A549 (cell line): Measurements from ENCODE around the gene SLC35B2. TPM values are rescaled to one million over a fixed set of nuclear protein-coding genes. Genes with fewer than 3 reads are reported as not detected.

Experiments
- ATAC-seq, 2 experiments: fragments of 200-7000 bp in 1 of 2; fragments of >200 bp in 1 of 2; cut with Nextera tagmentation in 1 of 2; cut with Tn5 transposase in 1 of 2; 3 replicates each; pipeline versions ENCODE4 v1.8.0 to v1.9.1; 2018 to 2020; ENCODE audit warnings: mild to moderate bottlenecking in 1 of 2, moderate library complexity in 1 of 2
- CTCF ChIA-PET: fragments of 300-600 bp; sonication (Branson Sonifier 250); formaldehyde crosslinking; extraction: SDS; loops from one replicate; lab custom pipeline; 2021; ENCODE audit warnings: antibody characterized with exemption, inconsistent platforms; lab: Yijun Ruan, JAX
- POLR2A ChIA-PET: fragments of 350-600 bp; formaldehyde crosslinking; extraction: SDS; loops from one replicate; lab custom pipeline; 2021; ENCODE audit warnings: antibody characterized with exemption, inconsistent platforms; lab: Yijun Ruan, JAX
- DNase-seq, 2 experiments: peaks; one replicate each; pipeline versions ENCODE4 v3.0.0 to v3.0.0-alpha.2; 2011 to 2016; ENCODE audit warnings: low read depth in 1 of 2, low spot score in 1 of 2
- FAIRE-seq: peaks from 2 replicates; lab custom pipeline; 2011; peaks lifted over from hg19 to GRCh38; lab: Jason Lieb, UNC
- H3K27ac ChIP-seq, 2 experiments: fragments of >200 bp; sonication (Bioruptor Twin); formaldehyde crosslinking; 3 replicates each; pipeline ENCODE4 v1.5.1; 2016 to 2017
- H3K4me1 ChIP-seq: fragments of >200 bp; sonication (Bioruptor Twin); formaldehyde crosslinking; 3 replicates; pipeline ENCODE4 v1.6.1; 2016
- H3K4me2 ChIP-seq: fragments of >200 bp; sonication (Bioruptor Twin); formaldehyde crosslinking; 3 replicates; pipeline ENCODE4 v1.6.1; 2016
- H3K4me3 ChIP-seq: fragments of >200 bp; sonication (Bioruptor Twin); formaldehyde crosslinking; 3 replicates; pipeline ENCODE4 v1.5.1; 2016
- H3K9me3 ChIP-seq: fragments of >200 bp; sonication (Bioruptor Twin); formaldehyde crosslinking; 3 replicates; pipeline ENCODE4 v1.6.1; 2016
- CBX2 ChIP-seq: fragments of 200-600 bp; sonication (generic); IDR thresholded peaks from 2 replicates; pipeline ENCODE4 v1.6.1; 2016; ENCODE audit warnings: low read depth, mild to moderate bottlenecking, borderline replicate concordance
- CHD4 ChIP-seq: fragments of 200-600 bp; sonication (generic); IDR thresholded peaks from 2 replicates; pipeline ENCODE4 v1.6.1; 2016; ENCODE audit warnings: antibody characterized with exemption, mild to moderate bottlenecking, borderline replicate concordance
- EHMT2 ChIP-seq: fragments of 200-600 bp; sonication (generic); IDR thresholded peaks from 2 replicates; pipeline ENCODE4 v1.6.1; 2016; ENCODE audit warnings: antibody characterized with exemption, low read depth, mild to moderate bottlenecking, moderate library complexity
- EP300 ChIP-seq, 2 experiments: fragments of >200 bp; sonication (Bioruptor Twin); formaldehyde crosslinking; IDR thresholded peaks; 2 replicates in 1 of 2; 3 replicates in 1 of 2; pipeline ENCODE4 v1.6.1; 2016 to 2017
- FOSL2 ChIP-seq, 2 experiments: fragments of 450-650 bp in 1 of 2; fragments of >200 bp in 1 of 2; sonication (Bioruptor Twin) in 1 of 2; formaldehyde crosslinking; IDR thresholded peaks; 2 replicates each; pipeline versions ENCODE4 v1.5.0 to v1.6.1; 2016 to 2020; ENCODE audit warnings: mild to moderate bottlenecking in 1 of 2, moderate library complexity in 1 of 2
- HEYL ChIP-seq: fragments of 250-450 bp; sonication (Bioruptor Pico); IDR thresholded peaks from 2 replicates; pipeline ENCODE4 v1.8.0; 2021; ENCODE audit warnings: mild to moderate bottlenecking, moderate library complexity
- HOXA7 ChIP-seq: fragments of 250-450 bp; sonication (Bioruptor Pico); IDR thresholded peaks from 2 replicates; pipeline ENCODE4 v1.5.0; 2020; ENCODE audit warnings: mild to moderate bottlenecking, moderate library complexity
- JUN ChIP-seq, 2 experiments: fragments of >200 bp; sonication (Bioruptor Twin); formaldehyde crosslinking; IDR thresholded peaks; 2 replicates in 1 of 2; 3 replicates in 1 of 2; pipeline ENCODE4 v1.6.1; 2016 to 2017
- MAZ ChIP-seq: fragments of 150-350 bp; IDR thresholded peaks from 2 replicates; pipeline ENCODE4 v1.6.1; 2014; ENCODE audit warnings: antibody characterized with exemption, low read depth, low read length, borderline replicate concordance
- NFE2L2 ChIP-seq: fragments of 150-350 bp; conservative IDR thresholded peaks from 2 replicates; pipeline ENCODE4 v1.6.1; 2014; ENCODE audit warnings: low read length
- NR3C1 ChIP-seq: fragments of >200 bp; sonication (Bioruptor Twin); formaldehyde crosslinking; IDR thresholded peaks from 3 replicates; pipeline ENCODE4 v1.6.1; 2017
- PHF8 ChIP-seq: fragments of 200-600 bp; sonication (generic); IDR thresholded peaks from 2 replicates; pipeline ENCODE4 v1.6.1; 2016; ENCODE audit warnings: low read depth, mild to moderate bottlenecking, antibody characterized with exemption, moderate library complexity, borderline replicate concordance
- RARB ChIP-seq: fragments of 250-450 bp; sonication (Bioruptor Pico); IDR thresholded peaks from 2 replicates; pipeline ENCODE4 v1.8.0; 2021; ENCODE audit warnings: mild to moderate bottlenecking, moderate library complexity
- RCOR1 ChIP-seq: fragments of 150-350 bp; IDR thresholded peaks from 2 replicates; pipeline ENCODE4 v1.6.1; 2014; ENCODE audit warnings: antibody characterized with exemption, low read length, low read depth
- RNF2 ChIP-seq: fragments of 200-600 bp; sonication (generic); IDR thresholded peaks from 2 replicates; pipeline ENCODE4 v1.6.1; 2016; ENCODE audit warnings: low read depth, mild to moderate bottlenecking, antibody characterized with exemption, moderate library complexity, borderline replicate concordance
- SMC3 ChIP-seq: fragments of >200 bp; sonication (Bioruptor Twin); formaldehyde crosslinking; IDR thresholded peaks from 3 replicates; pipeline ENCODE4 v1.6.1; 2018; ENCODE audit warnings: inconsistent platforms
- ZC3H11A ChIP-seq: fragments of 450-650 bp; IDR thresholded peaks from 2 replicates; pipeline ENCODE4 v1.6.1; 2014; ENCODE audit warnings: antibody characterized with exemption, mild to moderate bottlenecking
- ZNF302 ChIP-seq: fragments of 250-450 bp; sonication (Bioruptor Pico); IDR thresholded peaks from 2 replicates; pipeline ENCODE4 v1.9.0; 2021; ENCODE audit warnings: inconsistent platforms, mild to moderate bottlenecking, moderate library complexity
- WGBS: methylation state at CpG from one replicate; pipeline ENCODE4 v1.1.6; 2017; ENCODE audit errors: missing lambda C conversion rate; 5-methylcytosine and 5-hydroxymethylcytosine counted together
- polyA plus RNA-seq, 4 experiments: library from polyadenylated mRNA; depleted of rRNA in 3 of 4; stranded (reverse); fragments of >200 nt; fragmentation: RNase III in 1 of 4; extraction: RNeasy Plus Mini Kit Qiagen cat#74134 plus additional on column Dnase treatment in 1 of 4; gene quantifications; 2 replicates in 3 of 4; 3 replicates in 1 of 4; pipeline ENCODE4 v1.2.3, GENCODE V29; 2011 to 2017
- TF ChIP-seq, protein P1 (sequence below): IDR thresholded peaks from 2 replicates; pipeline ENCODE4 v1.6.1; 2012
- TF ChIP-seq, protein P2 (sequence below): fragments of >200 bp; sonication (Bioruptor Twin); formaldehyde crosslinking; IDR thresholded peaks from 3 replicates; pipeline ENCODE4 v1.5.1; 2016
- TF ChIP-seq, protein P3 (sequence below): fragments of 150-350 bp; IDR thresholded peaks from 2 replicates; pipeline ENCODE4 v1.6.1; 2014; ENCODE audit warnings: low read depth, mild to moderate bottlenecking, low read length

The SLC35B2 gene
- polyA plus RNA-seq, 2 of the 4 experiments (the other 2 are of a cell fraction): 44.5 to 45.6 TPM

DNA sequence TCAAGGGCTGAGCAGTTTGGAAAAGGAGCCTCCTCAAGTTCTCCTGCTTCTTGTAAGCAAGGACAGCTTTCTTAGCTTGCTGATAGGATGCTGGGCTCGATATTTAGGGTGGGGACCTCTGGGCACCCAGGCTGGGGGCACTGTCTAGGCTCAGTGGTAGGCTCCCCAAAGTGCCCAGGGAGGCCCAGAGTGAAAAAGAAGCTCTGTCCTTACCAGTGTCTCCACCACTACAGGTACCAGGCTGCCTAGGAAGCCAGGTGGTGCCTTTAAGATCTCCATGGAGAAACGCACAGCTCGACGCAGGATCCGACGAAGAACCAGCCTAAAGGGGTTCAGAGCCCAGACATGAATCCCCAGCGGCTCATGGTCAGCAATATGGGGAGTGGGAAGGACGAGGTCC, 49.4 kb upstream of the SLC35B2 start (continued):
- TF ChIP-seq, protein P1, sequence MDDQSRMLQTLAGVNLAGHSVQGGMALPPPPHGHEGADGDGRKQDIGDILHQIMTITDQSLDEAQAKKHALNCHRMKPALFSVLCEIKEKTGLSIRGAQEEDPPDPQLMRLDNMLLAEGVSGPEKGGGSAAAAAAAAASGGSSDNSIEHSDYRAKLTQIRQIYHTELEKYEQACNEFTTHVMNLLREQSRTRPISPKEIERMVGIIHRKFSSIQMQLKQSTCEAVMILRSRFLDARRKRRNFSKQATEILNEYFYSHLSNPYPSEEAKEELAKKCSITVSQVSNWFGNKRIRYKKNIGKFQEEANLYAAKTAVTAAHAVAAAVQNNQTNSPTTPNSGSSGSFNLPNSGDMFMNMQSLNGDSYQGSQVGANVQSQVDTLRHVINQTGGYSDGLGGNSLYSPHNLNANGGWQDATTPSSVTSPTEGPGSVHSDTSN: no peak
- TF ChIP-seq CHD4: no peak

DNA sequence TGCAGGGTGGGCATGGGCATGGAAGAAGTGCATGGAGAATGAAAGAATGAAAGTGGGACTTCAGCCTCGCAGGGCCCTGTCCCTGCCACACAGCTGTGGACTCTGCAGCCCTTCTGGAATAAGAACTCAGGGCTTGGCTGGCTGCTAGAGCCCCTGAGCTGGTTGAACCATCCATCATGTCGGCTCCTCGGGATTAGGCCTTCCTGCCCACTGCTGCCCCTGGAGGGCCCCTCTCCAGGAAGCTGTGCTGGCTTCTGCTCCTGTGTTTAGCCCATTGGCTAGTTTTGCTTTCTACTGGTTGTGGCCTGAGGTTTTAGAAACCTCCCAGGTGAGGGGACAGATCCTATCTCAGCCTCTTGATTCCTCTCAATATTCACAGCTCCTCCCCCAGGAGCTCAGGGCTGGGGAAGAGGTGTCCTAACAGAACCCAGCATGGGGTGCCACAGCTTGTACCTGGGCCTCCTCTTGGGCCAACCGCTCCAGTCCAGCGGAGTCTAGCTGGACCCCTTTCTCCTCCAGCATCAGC, 47.9 kb upstream of the SLC35B2 start:
- ATAC-seq: no peak; a peak in 1 of 6 replicates
- Histone ChIP-seq H3K9me3 (no peaks in the 10 kb centered on the region), H3K4me2 (no peak overlapping the region), H3K27ac (no peak overlapping the region), H3K4me1 (no peaks in the 10 kb centered on the region), H3K4me3 (no peak overlapping the region)
- WGBS: 81% methylated on average over 3 of the region's 5 CpGs
- FAIRE-seq: no peak
- ChIA-PET POLR2A (interaction anchor here (0.5 to 1.3 kb wide), 2 partner anchors 9 to 112 kb away, joined by 4 to 6 read pairs; no protein-coding TSS in a partner anchor), CTCF (interaction anchor here (0.8 to 6.1 kb wide), 14 partner anchors 7 to 133 kb away, joined by 3 to 44 read pairs (median 5); partner anchors contain the start of genes AARS2, SLC35B2 and TMEM151B)
- no peak for DNase-seq
- TF ChIP-seq ZC3H11A: no peak
- no peak for TF ChIP-seq ZNF302 (CRISPR knock-in tag)
- no peak for TF ChIP-seq PHF8
- TF ChIP-seq MAZ: no peak

DNA sequence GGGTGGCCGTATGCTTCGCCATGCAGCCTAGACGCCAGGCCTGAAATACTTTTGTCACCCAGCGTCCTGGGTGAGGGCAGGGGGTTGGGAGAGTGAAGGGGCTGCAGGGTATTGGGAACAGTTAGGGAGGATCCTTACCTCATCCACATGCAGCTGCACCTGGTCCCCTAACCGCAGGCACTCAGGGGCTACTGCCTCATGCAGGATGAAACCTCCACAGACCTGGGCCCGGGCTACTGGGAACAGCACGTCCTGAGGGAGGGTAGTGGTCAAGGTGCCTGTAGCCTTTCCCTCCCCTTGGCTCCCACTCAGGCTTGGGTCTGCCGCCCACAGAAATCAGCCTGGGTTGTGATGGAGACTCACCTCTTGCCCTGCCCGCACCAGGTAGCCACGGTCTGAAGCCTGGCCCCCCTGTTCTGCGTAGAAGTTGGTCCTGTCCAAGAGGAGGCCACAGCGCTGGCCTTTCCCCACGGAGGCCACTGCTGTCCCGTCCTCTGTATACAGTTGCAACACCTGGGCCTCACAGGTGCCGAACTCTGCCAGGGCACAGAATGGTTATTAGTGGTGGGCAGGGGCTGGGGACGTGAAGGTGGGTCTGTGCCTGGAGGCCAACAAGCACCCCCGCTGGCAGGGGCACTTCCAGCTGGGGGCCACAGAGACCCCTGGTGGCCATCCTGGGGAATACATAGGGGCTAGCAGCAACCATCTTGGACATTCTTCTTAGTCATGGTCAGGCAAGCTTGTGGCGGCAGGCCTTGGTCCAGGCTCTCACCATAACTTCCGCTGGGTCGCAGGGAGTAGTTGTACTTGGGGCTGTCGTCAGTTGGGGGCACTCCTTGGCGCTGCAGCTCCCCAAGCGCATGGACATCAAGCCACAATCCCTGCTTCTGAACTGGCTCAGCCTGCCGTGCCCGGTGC, 47.2 kb upstream of the SLC35B2 start:
- no peak overlapping the region for H3K27ac ChIP-seq
- no peak for TF ChIP-seq HOXA7 (CRISPR knock-in tag)
- no peak for TF ChIP-seq ZNF302 (CRISPR knock-in tag)
- TF ChIP-seq NFE2L2: no peak
- no peak for TF ChIP-seq JUN (IDR thresholded peaks at IDR 0.05)
- TF ChIP-seq EHMT2: no peak
- TF ChIP-seq SMC3: 0 out of 3 replicates have a peak, but pooled peaks have one; percentile 12
- no peak for TF ChIP-seq FOSL2 (IDR thresholded peaks at IDR 0.05)
- TF ChIP-seq FOSL2 (CRISPR knock-in tag; IDR thresholded peaks at IDR 0.05): no peak
- TF ChIP-seq, protein P2, sequence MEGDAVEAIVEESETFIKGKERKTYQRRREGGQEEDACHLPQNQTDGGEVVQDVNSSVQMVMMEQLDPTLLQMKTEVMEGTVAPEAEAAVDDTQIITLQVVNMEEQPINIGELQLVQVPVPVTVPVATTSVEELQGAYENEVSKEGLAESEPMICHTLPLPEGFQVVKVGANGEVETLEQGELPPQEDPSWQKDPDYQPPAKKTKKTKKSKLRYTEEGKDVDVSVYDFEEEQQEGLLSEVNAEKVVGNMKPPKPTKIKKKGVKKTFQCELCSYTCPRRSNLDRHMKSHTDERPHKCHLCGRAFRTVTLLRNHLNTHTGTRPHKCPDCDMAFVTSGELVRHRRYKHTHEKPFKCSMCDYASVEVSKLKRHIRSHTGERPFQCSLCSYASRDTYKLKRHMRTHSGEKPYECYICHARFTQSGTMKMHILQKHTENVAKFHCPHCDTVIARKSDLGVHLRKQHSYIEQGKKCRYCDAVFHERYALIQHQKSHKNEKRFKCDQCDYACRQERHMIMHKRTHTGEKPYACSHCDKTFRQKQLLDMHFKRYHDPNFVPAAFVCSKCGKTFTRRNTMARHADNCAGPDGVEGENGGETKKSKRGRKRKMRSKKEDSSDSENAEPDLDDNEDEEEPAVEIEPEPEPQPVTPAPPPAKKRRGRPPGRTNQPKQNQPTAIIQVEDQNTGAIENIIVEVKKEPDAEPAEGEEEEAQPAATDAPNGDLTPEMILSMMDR: peak; percentile 39; the same call in 2 of the 3 replicates
- TF ChIP-seq NR3C1: no peak
- H3K4me3 ChIP-seq: no peak overlapping the region
- no peaks in the 10 kb centered on the region for H3K4me1 ChIP-seq
- no peak overlapping the region for H3K4me2 ChIP-seq
- 68% methylated on average over 17 of the region's 25 CpGs for WGBS
- DNase-seq (peak; percentile 35 to 42), ATAC-seq (peak; percentile 56 to 85; a peak in 4 of 6 replicates), FAIRE-seq (no peak)
- POLR2A ChIA-PET: interaction anchor here (0.5 to 1.3 kb wide), 2 partner anchors 8 to 111 kb away, joined by 4 to 6 read pairs; no protein-coding TSS in a partner anchor
- CTCF ChIA-PET: interaction anchor here (0.8 to 6.1 kb wide), 14 partner anchors 8 to 50 kb away, joined by 3 to 44 read pairs (median 5); partner anchors contain the start of genes AARS2, SLC35B2 and TMEM151B
- no peaks in the 10 kb centered on the region for H3K9me3 ChIP-seq

DNA sequence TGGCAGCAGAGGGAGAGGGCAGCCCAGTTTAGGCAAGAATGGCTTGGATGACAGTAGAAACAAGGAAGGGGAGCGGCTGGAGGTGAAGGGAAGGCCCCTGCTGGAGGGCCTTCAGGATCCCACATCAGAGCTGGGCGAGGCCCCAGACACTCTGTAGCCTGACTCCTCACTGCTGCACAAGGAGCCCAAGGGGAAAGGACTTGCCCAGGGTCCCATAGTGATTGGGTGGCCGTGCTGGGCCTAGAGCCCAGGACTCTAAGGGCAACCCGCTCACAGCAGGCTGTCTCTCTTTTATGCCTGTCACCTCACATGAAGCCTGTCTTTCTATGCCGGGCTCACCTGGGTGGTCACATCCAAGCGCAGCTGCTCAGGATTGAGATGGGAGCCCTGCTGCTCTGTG, 46.5 kb upstream of the SLC35B2 start:
- H3K9me3 ChIP-seq: no peaks in the 10 kb centered on the region
- WGBS: 91% methylated on average over 6 of the region's 6 CpGs
- POLR2A ChIA-PET: no interaction called here
- ATAC-seq (no peak), FAIRE-seq (no peak), DNase-seq (no peak)
- no peak overlapping the region for H3K27ac ChIP-seq
- H3K4me3 ChIP-seq: no peak overlapping the region
- no peak overlapping the region for H3K4me2 ChIP-seq
- CTCF ChIA-PET: interaction anchor here (1.1 to 6.1 kb wide), 7 partner anchors 9 to 35 kb away, joined by 3 to 44 read pairs (median 8); partner anchors contain the start of genes AARS2 and TMEM151B
- TF ChIP-seq, protein P3, sequence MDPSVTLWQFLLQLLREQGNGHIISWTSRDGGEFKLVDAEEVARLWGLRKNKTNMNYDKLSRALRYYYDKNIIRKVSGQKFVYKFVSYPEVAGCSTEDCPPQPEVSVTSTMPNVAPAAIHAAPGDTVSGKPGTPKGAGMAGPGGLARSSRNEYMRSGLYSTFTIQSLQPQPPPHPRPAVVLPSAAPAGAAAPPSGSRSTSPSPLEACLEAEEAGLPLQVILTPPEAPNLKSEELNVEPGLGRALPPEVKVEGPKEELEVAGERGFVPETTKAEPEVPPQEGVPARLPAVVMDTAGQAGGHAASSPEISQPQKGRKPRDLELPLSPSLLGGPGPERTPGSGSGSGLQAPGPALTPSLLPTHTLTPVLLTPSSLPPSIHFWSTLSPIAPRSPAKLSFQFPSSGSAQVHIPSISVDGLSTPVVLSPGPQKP: no peak
- TF ChIP-seq FOSL2 (IDR thresholded peaks at IDR 0.05): no peak
- no peak for TF ChIP-seq FOSL2 (CRISPR knock-in tag; IDR thresholded peaks at IDR 0.05)
- no peak for TF ChIP-seq RARB (CRISPR knock-in tag)
- no peak for TF ChIP-seq RCOR1
- no peak for TF ChIP-seq HEYL (CRISPR knock-in tag)
- TF ChIP-seq RNF2: no peak
- TF ChIP-seq CBX2: no peak
- no peak for TF ChIP-seq EP300 (IDR thresholded peaks at IDR 0.05)
- H3K4me1 ChIP-seq: no peaks in the 10 kb centered on the region
